ENCODE results near the gene RAD52. TPM values are rescaled to one million over a fixed set of nuclear protein-coding genes. Genes with fewer than 3 reads are reported as not detected.

The RAD52 gene
- total RNA-seq, 1 donor from 2014 or later, result 15.7 TPM

Other genes starting within 250 kb of the RAD52 start
- gene WNK1, start 197.1 kb downstream of the RAD52 start, total RNA-seq, result 156 TPM in 2 replicates
- gene ERC1, start 41.5 kb upstream of the RAD52 start, total RNA-seq, result 30.8 and 31.6 TPM in 2 replicates

Data from activated CD4-positive, alpha-beta T cell treated with anti-CD3 and anti-CD28 coated beads, Interleukin-2, amount 10 ng/mL, durations not matched to agents 24 days and 14 days (primary cell).